ENCODE data around the gene SLC35F1.

DNA sequence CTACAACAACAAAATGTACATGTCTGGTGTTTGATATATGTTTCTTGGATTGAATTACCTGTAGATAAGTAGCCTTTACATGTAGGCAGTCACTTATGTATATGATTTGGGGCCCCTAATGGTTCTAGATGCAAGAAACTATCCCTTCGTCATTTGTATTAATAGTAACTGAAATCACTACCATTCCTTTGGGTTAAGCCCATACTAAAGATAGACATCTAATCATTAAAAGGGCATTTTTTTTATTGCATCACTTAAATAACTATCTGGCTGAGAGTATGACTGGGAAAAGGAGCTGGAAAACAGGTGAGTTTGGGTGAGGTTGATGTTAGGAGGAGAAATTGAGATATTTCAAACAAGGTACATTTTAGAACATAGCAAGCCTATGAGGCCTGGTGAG is 427.6 kb downstream of the SLC35F1 start:
- TF ChIP-seq, protein P1, sequence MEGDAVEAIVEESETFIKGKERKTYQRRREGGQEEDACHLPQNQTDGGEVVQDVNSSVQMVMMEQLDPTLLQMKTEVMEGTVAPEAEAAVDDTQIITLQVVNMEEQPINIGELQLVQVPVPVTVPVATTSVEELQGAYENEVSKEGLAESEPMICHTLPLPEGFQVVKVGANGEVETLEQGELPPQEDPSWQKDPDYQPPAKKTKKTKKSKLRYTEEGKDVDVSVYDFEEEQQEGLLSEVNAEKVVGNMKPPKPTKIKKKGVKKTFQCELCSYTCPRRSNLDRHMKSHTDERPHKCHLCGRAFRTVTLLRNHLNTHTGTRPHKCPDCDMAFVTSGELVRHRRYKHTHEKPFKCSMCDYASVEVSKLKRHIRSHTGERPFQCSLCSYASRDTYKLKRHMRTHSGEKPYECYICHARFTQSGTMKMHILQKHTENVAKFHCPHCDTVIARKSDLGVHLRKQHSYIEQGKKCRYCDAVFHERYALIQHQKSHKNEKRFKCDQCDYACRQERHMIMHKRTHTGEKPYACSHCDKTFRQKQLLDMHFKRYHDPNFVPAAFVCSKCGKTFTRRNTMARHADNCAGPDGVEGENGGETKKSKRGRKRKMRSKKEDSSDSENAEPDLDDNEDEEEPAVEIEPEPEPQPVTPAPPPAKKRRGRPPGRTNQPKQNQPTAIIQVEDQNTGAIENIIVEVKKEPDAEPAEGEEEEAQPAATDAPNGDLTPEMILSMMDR (IDR thresholded peaks at IDR 0.05): no peak
- TF ChIP-seq POLR2A (IDR thresholded peaks at IDR 0.05): no peak
